Progenitor cell of endocrine pancreas (in vitro differentiated cells): ENCODE measurements around the gene RASGRF2. TPM values are rescaled to one million over a fixed set of nuclear protein-coding genes. Genes with fewer than 3 reads are reported as not detected.

Experiments
- DNase-seq: peaks from one replicate; pipeline ENCODE4 v3.0.0; 2021; ENCODE audit warnings: low spot score; ENCODE audit not compliant: unreplicated experiment
- H3K27ac Mint-ChIP-seq: 2 replicates; pipeline ENCODE4 v1.8.0; 2021; ENCODE audit warnings: mild to moderate bottlenecking, moderate library complexity, mixed read lengths
- H3K27me3 Mint-ChIP-seq: 2 replicates; pipeline ENCODE4 v1.8.0; 2021; ENCODE audit warnings: mixed read lengths
- H3K36me3 Mint-ChIP-seq: 2 replicates; pipeline ENCODE4 v1.8.0; 2022; ENCODE audit warnings: mixed read lengths; ENCODE audit not compliant: insufficient read depth
- H3K4me1 Mint-ChIP-seq: 2 replicates; pipeline ENCODE4 v1.8.0; 2021; ENCODE audit warnings: low read depth, mixed read lengths
- H3K4me3 Mint-ChIP-seq: 2 replicates; pipeline ENCODE4 v1.8.0; 2021; ENCODE audit warnings: low read depth, mild to moderate bottlenecking, moderate library complexity, mixed read lengths
- H3K9me3 Mint-ChIP-seq: 2 replicates; pipeline ENCODE4 v1.8.0; 2021; ENCODE audit warnings: low read depth, mixed read lengths
- CTCF ChIP-seq: fragments of 200-600 bp; sonication (generic); IDR thresholded peaks from one replicate; pipeline ENCODE4 v1.5.0; 2021; ENCODE audit warnings: antibody characterized with exemption, mild to moderate bottlenecking; ENCODE audit not compliant: unreplicated experiment
- total RNA-seq: library from RNA; stranded (reverse); gene quantifications from 2 replicates; pipeline ENCODE4 v1.2.1, GENCODE V29; 2021

The RASGRF2 gene
- total RNA-seq, 1 donor from 2014 or later, result 0.62 TPM

- Mint-ChIP-seq H3K9me3 (no peaks in the 10 kb centered on the region), H3K36me3 (no peaks in the 10 kb centered on the region), H3K27ac (no peak overlapping the region), H3K4me3 (no peak overlapping the region), H3K27me3 (no peaks in the 10 kb centered on the region), H3K4me1 (peaks cover 2% of the 10 kb centered on the region)
- TF ChIP-seq CTCF, result no peak
- DNase-seq, result no peak
Measured at GRCh38 chr5:80926979-80927656, 33.0 kb upstream of the RASGRF2 start.

- TF ChIP-seq CTCF, result no peak
- Mint-ChIP-seq H3K4me1 (peaks cover 2% of the 10 kb centered on the region), H3K27me3 (no peaks in the 10 kb centered on the region), H3K27ac (no peak overlapping the region), H3K36me3 (no peaks in the 10 kb centered on the region), H3K9me3 (no peaks in the 10 kb centered on the region), H3K4me3 (no peak overlapping the region)
- DNase-seq, result no peak
Measured at GRCh38 chr5:80928073-80928472, 32.1 kb upstream of the RASGRF2 start.

- peaks cover 2% of the 10 kb centered on the region for H3K4me1 Mint-ChIP-seq
- no peak overlapping the region for H3K4me3 Mint-ChIP-seq
- TF ChIP-seq CTCF, result no peak
- DNase-seq, result no peak
- no peaks in the 10 kb centered on the region for H3K36me3 Mint-ChIP-seq
- no peaks in the 10 kb centered on the region for H3K9me3 Mint-ChIP-seq
- H3K27ac Mint-ChIP-seq, result no peak overlapping the region
- no peaks in the 10 kb centered on the region for H3K27me3 Mint-ChIP-seq
Measured at GRCh38 chr5:80930940-80931339, 29.2 kb upstream of the RASGRF2 start.

GRCh38 chr5:80931411-80931810 lies 28.8 kb upstream of the RASGRF2 start:
- H3K9me3 Mint-ChIP-seq, result no peaks in the 10 kb centered on the region
- H3K27me3 Mint-ChIP-seq, result no peaks in the 10 kb centered on the region
- H3K27ac Mint-ChIP-seq, result no peak overlapping the region
- no peaks in the 10 kb centered on the region for H3K36me3 Mint-ChIP-seq
- DNase-seq, result no peak
- TF ChIP-seq CTCF, result no peak
- peaks cover 2% of the 10 kb centered on the region for H3K4me1 Mint-ChIP-seq
- H3K4me3 Mint-ChIP-seq, result no peak overlapping the region

- no peak for TF ChIP-seq CTCF
- Mint-ChIP-seq H3K4me1 (no peaks in the 10 kb centered on the region), H3K9me3 (no peaks in the 10 kb centered on the region), H3K27ac (no peak overlapping the region), H3K4me3 (no peak overlapping the region), H3K36me3 (no peaks in the 10 kb centered on the region), H3K27me3 (no peaks in the 10 kb centered on the region)
- DNase-seq, result no peak
Measured at GRCh38 chr5:80933036-80933435, 27.1 kb upstream of the RASGRF2 start.
